HCT116 (cell line): ENCODE measurements around the gene TMEM175. TPM values are rescaled to one million over a fixed set of nuclear protein-coding genes. Genes with fewer than 3 reads are reported as not detected.

Source experiments
- ATAC-seq: fragments of 200-7000 bp; cut with Tn5 transposase; 2 replicates; pipeline ENCODE4 v1.9.1; 2020; ENCODE audit warnings: mild to moderate bottlenecking, moderate library complexity
- BruUV-seq: library from RNA; stranded (reverse); fragments of 400-500 nt; replicated peaks from 2 replicates; lab custom pipeline; 2021; lab: Mats Ljungman, UMichigan
- CTCF ChIA-PET: fragments of 300-600 bp; sonication (Branson Sonifier 250); formaldehyde crosslinking; loops from one replicate; lab custom pipeline; 2021; ENCODE audit warnings: antibody characterized with exemption; lab: Charles Lee
- POLR2A ChIA-PET: fragments of 300-600, 350-600 bp; sonication (Branson Sonifier 250); formaldehyde crosslinking; loops from one replicate; lab custom pipeline; 2021; ENCODE audit warnings: antibody characterized with exemption; lab: Charles Lee
- RAD21 ChIA-PET, 2 experiments: fragments of 300-600 bp; sonication (Branson Sonifier 250); formaldehyde crosslinking; loops; one replicate each; lab custom pipeline; 2023; ENCODE audit warnings: low total read pairs in 2 of 2; ENCODE audit not compliant: uncharacterized antibody in 2 of 2, unreplicated experiment in 2 of 2, low non-redundant PET in 1 of 2; lab: Charles Lee
- DNase-seq: peaks from one replicate; pipeline ENCODE4 v3.0.0-alpha.2; 2010; ENCODE audit warnings: low read depth, low spot score
- H2AFZ ChIP-seq: fragments of 200-600 bp; shearing (Covaris generic), sonication (generic); 2 replicates; pipeline ENCODE4 v1.6.1; 2017; ENCODE audit warnings: low read depth, mixed run types, mixed read lengths, antibody characterized with exemption, low read length; ENCODE audit not compliant: poor library complexity, severe bottlenecking
- H3K27ac ChIP-seq: 2 replicates; pipeline ENCODE4 v1.5.1; 2012; ENCODE audit warnings: low read depth, low read length
- H3K27me3 ChIP-seq: fragments of 200-600 bp; sonication (generic); 2 replicates; pipeline ENCODE4 v1.6.1; 2016; ENCODE audit warnings: mixed run types, low read length, mixed read lengths; ENCODE audit not compliant: insufficient read depth
- H3K36me3 ChIP-seq, 2 experiments: fragments of 200-500 bp in 1 of 2; fragments of 200-600 bp in 1 of 2; sonication (Bioruptor generic) in 1 of 2; sonication (generic) in 1 of 2; 2 replicates each; pipeline versions ENCODE4 v1.5.1 to v1.6.1; 2014 to 2016; ENCODE audit warnings: low read length in 2 of 2, inconsistent platforms in 1 of 2, mixed read lengths in 1 of 2, mixed run types in 1 of 2; ENCODE audit not compliant: insufficient read depth in 2 of 2, control insufficient read depth in 1 of 2
- H3K4me1 ChIP-seq, 2 experiments: fragments of 200-600 bp in 1 of 2; sonication (generic) in 1 of 2; 2 replicates each; pipeline versions ENCODE4 v1.5.1 to v1.6.1; 2012 to 2017; ENCODE audit warnings: low read length in 2 of 2, inconsistent platforms in 1 of 2, mild to moderate bottlenecking in 1 of 2, mixed read lengths in 1 of 2, mixed run types in 1 of 2, moderate library complexity in 1 of 2; ENCODE audit not compliant: insufficient read depth in 2 of 2, control insufficient read depth in 1 of 2
- H3K4me2 ChIP-seq: fragments of 200-600 bp; sonication (generic); 2 replicates; pipeline ENCODE4 v1.6.1; 2017; ENCODE audit warnings: mixed run types, low read length, mixed read lengths
- H3K4me3 ChIP-seq, 2 experiments: fragments of 200-600 bp in 1 of 2; sonication (generic) in 1 of 2; replicated peaks in 1 of 2; 2 replicates each; pipeline ENCODE4 v1.5.1; 2011 to 2016; ENCODE audit warnings: low read length in 2 of 2, control low read depth in 1 of 2, low read depth in 1 of 2, mild to moderate bottlenecking in 1 of 2, mixed read lengths in 1 of 2, mixed run types in 1 of 2
- H3K79me2 ChIP-seq: fragments of 200-600 bp; sonication (generic); 2 replicates; pipeline ENCODE4 v1.6.1; 2017; ENCODE audit warnings: mild to moderate bottlenecking, mixed run types, low read length, moderate library complexity, mixed read lengths; ENCODE audit not compliant: insufficient read depth
- H3K9ac ChIP-seq: fragments of 200-600 bp; sonication (generic); 2 replicates; pipeline ENCODE4 v1.6.1; 2016; ENCODE audit warnings: low read length, mixed read lengths
- H3K9me2 ChIP-seq: fragments of 200-600 bp; sonication (generic), shearing (Covaris generic); 2 replicates; pipeline ENCODE4 v1.6.1; 2017; ENCODE audit warnings: mixed run types, mild to moderate bottlenecking, moderate library complexity; ENCODE audit not compliant: insufficient read depth
- H3K9me3 ChIP-seq, 2 experiments: fragments of 200-500 bp in 1 of 2; fragments of 200-600 bp in 1 of 2; sonication (Bioruptor generic) in 1 of 2; sonication (generic) in 1 of 2; 2 replicates each; pipeline ENCODE4 v1.6.1; 2014 to 2017; ENCODE audit warnings: low read length in 2 of 2, mixed read lengths in 2 of 2, inconsistent platforms in 1 of 2, low read depth in 1 of 2, mild to moderate bottlenecking in 1 of 2, mixed run types in 1 of 2, moderate library complexity in 1 of 2; ENCODE audit not compliant: control insufficient read depth in 1 of 2, insufficient read depth in 1 of 2
- H4K20me1 ChIP-seq: fragments of 200-600 bp; sonication (generic), shearing (Covaris generic); 2 replicates; pipeline ENCODE4 v1.6.1; 2017; ENCODE audit warnings: mixed run types, mild to moderate bottlenecking, moderate library complexity; ENCODE audit not compliant: insufficient read depth
- ATF3 ChIP-seq: IDR thresholded peaks from 2 replicates; pipeline ENCODE4 v1.6.1; 2012
- CTCF ChIP-seq, 3 experiments: fragments of 200-600 bp in 1 of 3; sonication (generic) in 1 of 3; IDR thresholded peaks in 2 of 3; conservative IDR thresholded peaks in 1 of 3; 2 replicates each; pipeline ENCODE4 v1.5.1; 2012 to 2017; ENCODE audit warnings: low read depth in 2 of 3, low read length in 2 of 3, antibody characterized with exemption in 1 of 3, borderline replicate concordance in 1 of 3, control low read depth in 1 of 3, mild to moderate bottlenecking in 1 of 3, mixed read lengths in 1 of 3, mixed run types in 1 of 3, moderate library complexity in 1 of 3; ENCODE audit not compliant: insufficient read depth in 1 of 3
- EGR1 ChIP-seq: IDR thresholded peaks from 2 replicates; pipeline ENCODE4 v1.6.1; 2012; ENCODE audit warnings: low read depth
- ELF1 ChIP-seq: IDR thresholded peaks from 2 replicates; pipeline ENCODE4 v1.6.1; 2012; ENCODE audit warnings: low read depth, borderline replicate concordance
- EZH2phosphoT487 ChIP-seq: fragments of 200-600 bp; IDR thresholded peaks from 2 replicates; pipeline ENCODE4 v1.6.1; 2018; ENCODE audit warnings: antibody characterized with exemption, borderline replicate concordance
- FOSL1 ChIP-seq: IDR thresholded peaks from 2 replicates; pipeline ENCODE4 v1.6.1; 2012; ENCODE audit warnings: low read depth
- MAX ChIP-seq: IDR thresholded peaks from 2 replicates; pipeline ENCODE4 v1.6.1; 2012
- POLR2A ChIP-seq: IDR thresholded peaks from 2 replicates; pipeline ENCODE4 v1.7.0; 2011; ENCODE audit warnings: borderline replicate concordance; ENCODE audit not compliant: insufficient read depth, insufficient read length; ENCODE audit errors: extremely low read depth
- POLR2AphosphoS5 ChIP-seq: IDR thresholded peaks from 2 replicates; pipeline ENCODE4 v1.6.1; 2011; ENCODE audit warnings: mild to moderate bottlenecking, low read depth, low read length, moderate library complexity
- REST ChIP-seq: IDR thresholded peaks from 2 replicates; pipeline ENCODE4 v1.6.1; 2012; ENCODE audit warnings: low read depth
- SP1 ChIP-seq: IDR thresholded peaks from 2 replicates; pipeline ENCODE4 v1.6.1; 2012; ENCODE audit warnings: low read depth
- TCF7L2 ChIP-seq: IDR thresholded peaks from 2 replicates; pipeline ENCODE4 v1.7.0; 2011; ENCODE audit warnings: borderline replicate concordance, inconsistent platforms; ENCODE audit not compliant: insufficient read depth, insufficient read length; ENCODE audit errors: extremely low read depth
- ZBTB33 ChIP-seq: IDR thresholded peaks from 2 replicates; pipeline ENCODE4 v1.6.1; 2011; ENCODE audit warnings: mild to moderate bottlenecking, low read length, moderate library complexity; ENCODE audit not compliant: insufficient replicate concordance; ENCODE audit errors: extremely low read depth
- ZFX ChIP-seq: fragments of 450-650 bp; IDR thresholded peaks from 2 replicates; pipeline ENCODE4 v1.6.1; 2017
- ZNF274 ChIP-seq: fragments of 200-500 bp; sonication (Bioruptor generic); IDR thresholded peaks from 2 replicates; pipeline ENCODE4 v1.6.1; 2014; ENCODE audit warnings: mild to moderate bottlenecking, low read depth, low read length, inconsistent platforms
- intact Hi-C: fragments of 100-400 bp; cut with micrococcal nuclease; formaldehyde crosslinking; loops from 2 replicates; pipeline ENCODE4 v1.10.0; 2022
- total RNA-seq: library from RNA; stranded (reverse); gene quantifications from one replicate; pipeline ENCODE4 v1.2.1, GENCODE V29; 2021; ENCODE audit not compliant: unreplicated experiment

Gene TMEM175
- total RNA-seq, 1 experiment from 2014 or later, result 17.5 TPM

- no peak for TF ChIP-seq REST
Observed at GRCh38 chr4:887034-887763, 45.1 kb upstream of the TMEM175 start (continued).

- H3K79me2 ChIP-seq, result no peaks in the 10 kb centered on the region
- no peak for DNase-seq
- H2AFZ ChIP-seq, result no peak overlapping the region
- no peak overlapping the region for H3K27ac ChIP-seq
- ATAC-seq, result no peak
- intact Hi-C loops, result no loop called here
- no peaks in the 10 kb centered on the region for H3K27me3 ChIP-seq
- H4K20me1 ChIP-seq, result no peaks in the 10 kb centered on the region
- no peaks in the 10 kb centered on the region for H3K4me1 ChIP-seq
- no peak overlapping the region for H3K4me2 ChIP-seq
- ChIA-PET CTCF (no interaction called here), POLR2A (no interaction called here), RAD21 (no interaction called here)
- H3K9me2 ChIP-seq, result no peaks in the 10 kb centered on the region
- no peak overlapping the region for H3K9ac ChIP-seq
- BruUV-seq, result no TSS peak
- no peak for TF ChIP-seq MAX
- no peak for TF ChIP-seq POLR2AphosphoS5
- no peak for TF ChIP-seq POLR2A
- TF ChIP-seq ATF3, result no peak
- TF ChIP-seq TCF7L2, result no peak
- TF ChIP-seq ZNF274, result no peak
- TF ChIP-seq ZFX, result no peak
- no peak for TF ChIP-seq EGR1
- TF ChIP-seq SP1, result no peak
- no peak for TF ChIP-seq ZBTB33
- no peak for TF ChIP-seq EZH2phosphoT487
- no peak for TF ChIP-seq ELF1
- no peak for TF ChIP-seq CTCF (IDR thresholded peaks at IDR 0.05 in 2 of 3, conservative IDR thresholded peaks at IDR 0.05 in 1 of 3; ENCODE audit: borderline replicate concordance in 1 of 3, insufficient read depth in 1 of 3, low read depth in 2 of 3, low read length in 2 of 3)
- no peak for TF ChIP-seq FOSL1
- H3K4me3 ChIP-seq, result no peak overlapping the region
- no peaks in the 10 kb centered on the region for H3K9me3 ChIP-seq
- H3K36me3 ChIP-seq, result peaks cover 0 to 7% of the 10 kb centered on the region in 2 experiments; a peak in 2 of 4 replicates
Observed at GRCh38 chr4:888029-888428, 44.2 kb upstream of the TMEM175 start.
